Subcutaneous adipose tissue (tissue), 4 donors: Measurements from ENCODE around the gene GRIK1. TPM values are rescaled to one million over a fixed set of nuclear protein-coding genes. Genes with fewer than 3 reads are reported as not detected.

Source experiments
- total RNA-seq, 4 donors: library from RNA; depleted of rRNA; stranded (reverse); fragments of >200 nt; gene quantifications; one replicate each; pipeline ENCODE4 v1.1.0, GENCODE V29; 2016
- TF ChIP-seq, protein P1 (sequence below): fragments of 450-650 bp; IDR thresholded peaks from one replicate; pipeline ENCODE4 v1.5.1; 2016; ENCODE audit warnings: low read depth, mild to moderate bottlenecking, control low read depth, antibody characterized with exemption, moderate library complexity

GRIK1 gene
- under 1 TPM in 1 of 4 donors, not detected in 3; 0.17 TPM for total RNA-seq

DNA sequence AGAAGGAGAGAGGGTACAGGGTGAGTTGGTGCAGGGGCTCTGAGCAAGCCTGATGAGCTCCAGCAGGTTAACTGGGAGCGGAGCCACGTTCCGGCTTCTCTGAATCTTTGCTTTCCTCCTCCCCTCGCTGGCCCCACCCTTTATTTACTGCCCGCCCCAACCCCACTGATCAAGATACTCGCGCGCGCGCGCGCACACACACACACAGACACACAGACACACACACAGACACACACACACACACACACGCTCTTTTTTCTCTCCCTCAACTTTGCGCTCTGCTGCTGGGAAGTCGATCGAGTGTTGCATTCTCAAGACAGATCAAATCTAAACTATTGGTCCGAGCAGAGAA, at the start of gene GRIK1:
Gene GRIK1 (minus strand): TSS at position 73 of the 352 bp plus-strand sequence.
- TF ChIP-seq, protein P1, sequence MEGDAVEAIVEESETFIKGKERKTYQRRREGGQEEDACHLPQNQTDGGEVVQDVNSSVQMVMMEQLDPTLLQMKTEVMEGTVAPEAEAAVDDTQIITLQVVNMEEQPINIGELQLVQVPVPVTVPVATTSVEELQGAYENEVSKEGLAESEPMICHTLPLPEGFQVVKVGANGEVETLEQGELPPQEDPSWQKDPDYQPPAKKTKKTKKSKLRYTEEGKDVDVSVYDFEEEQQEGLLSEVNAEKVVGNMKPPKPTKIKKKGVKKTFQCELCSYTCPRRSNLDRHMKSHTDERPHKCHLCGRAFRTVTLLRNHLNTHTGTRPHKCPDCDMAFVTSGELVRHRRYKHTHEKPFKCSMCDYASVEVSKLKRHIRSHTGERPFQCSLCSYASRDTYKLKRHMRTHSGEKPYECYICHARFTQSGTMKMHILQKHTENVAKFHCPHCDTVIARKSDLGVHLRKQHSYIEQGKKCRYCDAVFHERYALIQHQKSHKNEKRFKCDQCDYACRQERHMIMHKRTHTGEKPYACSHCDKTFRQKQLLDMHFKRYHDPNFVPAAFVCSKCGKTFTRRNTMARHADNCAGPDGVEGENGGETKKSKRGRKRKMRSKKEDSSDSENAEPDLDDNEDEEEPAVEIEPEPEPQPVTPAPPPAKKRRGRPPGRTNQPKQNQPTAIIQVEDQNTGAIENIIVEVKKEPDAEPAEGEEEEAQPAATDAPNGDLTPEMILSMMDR: no peak

DNA sequence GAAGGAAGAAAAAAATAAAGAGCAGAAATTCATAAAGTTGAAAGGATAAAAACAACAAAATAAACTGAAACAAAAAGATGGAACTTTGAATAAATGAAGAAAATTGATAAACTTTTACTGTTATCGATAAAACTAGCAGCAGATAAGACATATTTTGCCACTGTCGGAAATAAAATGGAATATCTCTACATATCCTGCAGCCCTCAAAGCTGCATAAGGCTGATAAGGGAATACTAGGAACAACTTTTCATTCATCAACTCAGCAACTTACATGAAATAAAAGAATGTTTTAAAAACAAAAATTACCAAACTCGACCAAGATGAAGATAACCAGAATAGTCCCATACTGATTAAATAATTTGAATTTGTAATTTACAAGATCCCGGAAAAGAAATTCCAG, 48.0 kb upstream of the GRIK1 start:
- TF ChIP-seq, protein P1: no peak

DNA sequence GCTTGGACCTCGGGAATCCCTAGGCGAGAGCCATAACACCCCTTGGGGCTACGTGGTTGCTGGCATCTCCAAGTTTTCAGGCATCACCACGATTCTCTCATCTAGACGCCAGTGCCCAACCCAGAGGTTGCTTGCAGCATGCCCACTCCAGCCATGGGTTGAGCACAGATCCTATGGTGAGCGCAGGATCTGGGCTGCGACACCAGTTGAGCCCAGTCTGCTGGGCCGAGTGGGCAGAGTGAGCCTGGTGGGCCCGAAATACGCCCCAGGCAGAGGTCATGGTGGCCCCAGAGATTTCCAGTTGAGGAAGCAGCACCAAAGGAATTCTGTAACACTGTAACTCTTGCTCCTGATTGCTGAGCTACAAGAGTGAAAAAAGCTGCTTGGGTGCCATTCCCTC, 46.1 kb upstream of the GRIK1 start:
- TF ChIP-seq, protein P1: no peak

DNA sequence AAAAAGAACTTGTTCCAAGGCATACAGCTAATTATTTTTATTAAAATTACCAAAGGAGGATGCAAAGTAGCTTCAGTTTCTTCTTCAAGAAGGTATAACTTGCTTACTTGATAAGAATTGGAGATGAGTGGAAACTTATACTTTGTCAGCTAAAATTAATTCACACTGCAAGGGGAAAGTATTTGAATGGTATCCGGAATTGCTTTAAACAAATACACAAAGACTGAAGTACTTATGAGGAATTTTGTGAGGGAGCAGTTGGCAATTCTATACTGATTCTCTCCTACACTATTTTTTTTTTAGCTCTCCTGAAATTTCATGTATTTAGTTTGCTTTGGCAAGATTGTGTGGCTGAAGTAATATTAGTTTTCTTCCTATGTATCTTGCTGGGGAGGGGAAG, 39.2 kb upstream of the GRIK1 start:
- TF ChIP-seq, protein P1: no peak

DNA sequence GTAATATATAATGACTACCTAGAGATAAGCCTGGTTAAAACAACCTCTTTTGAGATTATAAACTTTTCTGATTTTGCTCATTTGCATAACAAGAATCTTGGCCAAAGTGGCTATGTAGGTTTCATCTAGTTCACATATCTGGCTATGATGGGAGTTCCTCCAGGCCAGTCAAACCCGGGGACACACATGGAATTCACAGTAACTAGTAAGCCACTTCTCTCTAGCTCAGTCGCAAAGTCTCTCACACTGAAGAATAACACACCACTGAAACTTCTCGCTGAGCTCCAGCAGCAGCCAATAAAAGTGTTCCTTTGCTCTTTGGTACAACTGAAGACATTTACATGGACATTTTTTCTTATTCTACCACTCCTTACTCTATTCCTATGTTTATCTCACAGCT, 36.0 kb upstream of the GRIK1 start:
- TF ChIP-seq, protein P1: no peak

DNA sequence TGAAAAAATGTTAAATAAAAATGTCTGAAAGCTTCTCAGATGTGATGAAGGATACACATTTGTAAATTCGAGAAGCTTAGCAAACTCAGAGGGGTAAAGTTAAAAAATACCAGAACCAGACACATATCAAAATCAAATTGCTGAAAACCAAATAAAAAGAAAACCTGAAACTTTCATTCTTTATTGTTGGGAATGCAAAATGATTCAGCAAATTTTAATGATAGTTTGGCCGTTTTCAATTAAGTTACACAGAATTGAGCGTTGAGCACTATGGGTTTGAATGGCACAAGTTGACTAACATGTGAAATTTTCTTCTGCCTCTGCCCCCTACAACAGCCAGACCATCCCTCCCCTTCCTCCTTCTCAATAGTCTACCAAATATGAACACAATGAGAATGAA, 33.5 kb upstream of the GRIK1 start:
- TF ChIP-seq, protein P1: no peak

DNA sequence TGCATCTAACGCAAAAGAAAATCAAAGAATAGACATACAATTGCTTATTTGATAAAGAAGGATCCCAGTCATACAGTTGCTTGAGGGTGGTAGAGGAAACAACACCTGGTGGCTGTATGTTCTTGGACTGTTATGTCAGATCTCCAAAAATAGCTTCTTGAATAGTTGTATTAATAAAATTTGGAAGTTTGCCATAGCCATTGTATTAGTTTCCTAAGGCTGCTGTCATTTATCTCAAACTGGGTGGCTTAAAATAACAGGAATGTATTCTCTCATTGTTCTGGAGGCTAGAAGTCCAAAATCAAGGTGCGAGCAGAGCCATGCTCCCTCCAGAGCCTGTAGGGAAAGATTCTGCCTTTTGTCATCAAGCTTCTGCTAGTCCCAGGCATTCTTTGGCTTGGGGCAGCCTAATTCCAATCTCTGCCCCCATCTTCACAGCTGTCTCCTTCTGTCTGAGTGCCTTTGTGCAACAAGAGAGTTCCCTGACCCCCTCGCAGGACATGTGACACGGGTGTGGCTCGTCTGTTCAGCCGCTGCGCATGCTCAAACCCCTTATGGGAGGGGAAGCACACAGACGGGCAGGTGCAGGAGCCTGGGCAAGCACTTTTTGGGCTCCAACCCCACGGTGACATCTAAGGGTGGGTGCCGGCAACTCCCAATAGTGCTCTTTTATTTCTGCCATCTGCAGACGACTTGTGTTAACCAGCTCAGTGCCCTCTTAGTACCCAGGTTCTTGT, 21.7 kb upstream of the GRIK1 start:
- TF ChIP-seq, protein P1: no peak
